T-cell (primary cell): Measurements from ENCODE around the gene CADM1. TPM values are rescaled to one million over a fixed set of nuclear protein-coding genes. Genes with fewer than 3 reads are reported as not detected.

ENCODE experiments used
- ATAC-seq, 4 experiments: fragments of 200-7000 bp in 3 of 4; fragments of 150-1000 bp in 1 of 4; cut with Tn5 transposase; replicated peaks in 1 of 4; 1 replicate in 3 of 4; 2 replicates in 1 of 4; pipeline ENCODE4 v1.10.0; 2021; ENCODE audit warnings: moderate library complexity in 3 of 4, mild to moderate bottlenecking in 2 of 4, moderate number of reproducible peaks in 1 of 4
- CTCF ChIA-PET, 2 donors: fragments of 300-600 bp; sonication (Branson Sonifier 250); formaldehyde crosslinking; loops; one replicate each; lab custom pipeline; 2022; ENCODE audit warnings: antibody characterized with exemption in 2 of 2; lab: Charles Lee
- POLR2A ChIA-PET, 2 donors: fragments of 300-600 bp; sonication (Branson Sonifier 250); formaldehyde crosslinking; loops; one replicate each; lab custom pipeline; 2022; ENCODE audit warnings: antibody characterized with exemption in 2 of 2; lab: Charles Lee
- DNase-seq, 35 experiments: peaks; one replicate each; pipeline versions ENCODE4 v3.0.0 to v3.0.0-alpha.2; 2013 to 2023
- H3K27ac ChIP-seq: one replicate; pipeline ENCODE4 v1.5.1; 2013; ENCODE audit warnings: low read length
- H3K27me3 ChIP-seq, 2 experiments: replicated peaks in 1 of 2; 1 replicate in 1 of 2; 2 replicates in 1 of 2; pipeline versions ENCODE4 v1.6.1 to v1.7.0; 2013; ENCODE audit warnings: low read length in 1 of 2, mixed read lengths in 1 of 2; ENCODE audit not compliant: control insufficient read depth in 2 of 2, insufficient read depth in 2 of 2; ENCODE audit errors: extremely low read depth in 1 of 2
- H3K36me3 ChIP-seq, 2 donors: 1 replicate in 1 of 2; 2 replicates in 1 of 2; pipeline versions ENCODE4 v1.6.1 to v1.7.0; 2013; ENCODE audit warnings: low read length in 1 of 2; ENCODE audit not compliant: control insufficient read depth in 2 of 2, insufficient read depth in 1 of 2; ENCODE audit errors: extremely low read depth in 1 of 2
- H3K4me1 ChIP-seq, 2 experiments: 1 replicate in 1 of 2; 2 replicates in 1 of 2; pipeline versions ENCODE4 v1.6.1 to v1.7.0; 2013; ENCODE audit warnings: low read length in 2 of 2, mixed read lengths in 1 of 2; ENCODE audit not compliant: insufficient read depth in 2 of 2, control insufficient read depth in 1 of 2; ENCODE audit errors: extremely low read depth in 1 of 2
- H3K4me3 ChIP-seq, 2 donors: 1 replicate in 1 of 2; 2 replicates in 1 of 2; pipeline versions ENCODE4 v1.5.1 to v1.7.0; 2013; ENCODE audit warnings: mild to moderate bottlenecking in 2 of 2, low read length in 1 of 2, moderate library complexity in 1 of 2; ENCODE audit not compliant: control insufficient read depth in 1 of 2; ENCODE audit errors: extremely low read depth in 1 of 2
- H3K9me3 ChIP-seq: 2 replicates; pipeline ENCODE4 v1.7.0; 2013
- H3K27ac Mint-ChIP-seq, 2 donors: one replicate each; pipeline ENCODE4 v1.8.0; 2020 to 2021; ENCODE audit warnings: mild to moderate bottlenecking in 2 of 2, mixed read lengths in 2 of 2
- H3K27me3 Mint-ChIP-seq, 2 donors: one replicate each; pipeline ENCODE4 v1.8.0; 2021 to 2022; ENCODE audit warnings: mixed read lengths in 2 of 2
- H3K36me3 Mint-ChIP-seq: one replicate; pipeline ENCODE4 v1.8.0; 2021; ENCODE audit warnings: mixed read lengths
- H3K4me1 Mint-ChIP-seq, 3 donors: one replicate each; pipeline ENCODE4 v1.8.0; 2020 to 2022; ENCODE audit warnings: mixed read lengths in 3 of 3, mild to moderate bottlenecking in 1 of 3
- H3K4me3 Mint-ChIP-seq, 3 donors: one replicate each; pipeline ENCODE4 v1.8.0; 2020 to 2022; ENCODE audit warnings: mild to moderate bottlenecking in 3 of 3, mixed read lengths in 3 of 3, moderate library complexity in 3 of 3
- H3K9me3 Mint-ChIP-seq, 3 donors: one replicate each; pipeline ENCODE4 v1.8.0; 2020 to 2022; ENCODE audit warnings: mixed read lengths in 3 of 3
- WGBS: methylation state at CpG from one replicate; pipeline ENCODE4 v1.1.5; 2013; ENCODE audit warnings: missing lambda C conversion rate; ENCODE audit not compliant: insufficient coverage; 5-methylcytosine and 5-hydroxymethylcytosine counted together
- total RNA-seq, 35 experiments: library from RNA in 6 of 35; stranded (reverse) in 6 of 35; fragments of 120-200 nt in 1 of 35; gene quantifications; one replicate each; pipeline versions ENCODE4 v1.2.1 to v1.2.4 and lab custom pipeline; 2013 to 2026

The CADM1 gene
- total RNA-seq, 5 donors from 2014 or later (not counting 1 experiment from before 2014, with no cell fraction given), result 2.1 to 6.7 (median 3.1) TPM

GRCh38 chr11:115493488-115493887 is 10.7 kb downstream of the CADM1 start:
- Histone ChIP-seq H3K9me3 (no peaks in the 10 kb centered on the region), H3K4me1 (no peaks in the 10 kb centered on the region), H3K27me3 (peaks cover 3 to 4% of the 10 kb centered on the region in 2 experiments), H3K4me3 (no peak overlapping the region), H3K27ac (no peak overlapping the region), H3K36me3 (no peaks in the 10 kb centered on the region)
- DNase-seq (no peak), ATAC-seq (no peak)
- peaks cover 0 to 4% (median 0%) of the 10 kb centered on the region in 3 donors for H3K4me1 Mint-ChIP-seq
- no peak overlapping the region for H3K27ac Mint-ChIP-seq
- POLR2A ChIA-PET, result no interaction called here
- no CpG with 5 or more reads among the region's 1 CpG for WGBS
- H3K27me3 Mint-ChIP-seq, result peaks cover 15 to 21% of the 10 kb centered on the region in 2 donors
- peaks cover 0 to 9% (median 0%) of the 10 kb centered on the region in 3 donors for H3K9me3 Mint-ChIP-seq
- H3K36me3 Mint-ChIP-seq, result no peaks in the 10 kb centered on the region
- CTCF ChIA-PET, result interaction anchor here in 1 of 2 donors (0.7 kb wide), 1 partner anchor 549 kb away, joined by 4 read pairs; no protein-coding TSS in a partner anchor
- H3K4me3 Mint-ChIP-seq, result no peak overlapping the region

GRCh38 chr11:115489466-115489865 is 14.7 kb downstream of the CADM1 start:
- H3K4me3 Mint-ChIP-seq, result no peak overlapping the region
- peaks cover 5 to 15% of the 10 kb centered on the region in 2 donors for H3K27me3 Mint-ChIP-seq
- H3K36me3 Mint-ChIP-seq, result no peaks in the 10 kb centered on the region
- ATAC-seq (no peak), DNase-seq (no peak)
- ChIA-PET CTCF (no interaction called here), POLR2A (no interaction called here)
- H3K4me1 Mint-ChIP-seq, result no peaks in the 10 kb centered on the region
- Histone ChIP-seq H3K27me3 (no peaks in the 10 kb centered on the region), H3K9me3 (no peaks in the 10 kb centered on the region), H3K36me3 (no peaks in the 10 kb centered on the region), H3K4me3 (no peak overlapping the region), H3K27ac (no peak overlapping the region), H3K4me1 (no peaks in the 10 kb centered on the region)
- no peak overlapping the region for H3K27ac Mint-ChIP-seq
- H3K9me3 Mint-ChIP-seq, result peaks cover 0 to 17% (median 5%) of the 10 kb centered on the region in 3 donors
- 96% methylated on average over 4 of the region's 4 CpGs for WGBS

GRCh38 chr11:115488945-115489344 is 15.3 kb downstream of the CADM1 start:
- Histone ChIP-seq H3K27me3 (no peaks in the 10 kb centered on the region), H3K4me1 (no peaks in the 10 kb centered on the region), H3K27ac (no peak overlapping the region), H3K36me3 (no peaks in the 10 kb centered on the region), H3K4me3 (no peak overlapping the region), H3K9me3 (no peaks in the 10 kb centered on the region)
- WGBS, result no CpG with 5 or more reads among the region's 3 CpGs
- H3K4me1 Mint-ChIP-seq, result no peaks in the 10 kb centered on the region
- no peak overlapping the region for H3K4me3 Mint-ChIP-seq
- POLR2A ChIA-PET, result no interaction called here
- ATAC-seq (no peak), DNase-seq (no peak)
- H3K36me3 Mint-ChIP-seq, result no peaks in the 10 kb centered on the region
- no peak overlapping the region for H3K27ac Mint-ChIP-seq
- peaks cover 0 to 17% (median 5%) of the 10 kb centered on the region in 3 donors for H3K9me3 Mint-ChIP-seq
- CTCF ChIA-PET, result interaction anchor here in 1 of 2 donors (0.5 kb wide), 1 partner anchor 96 kb away, joined by 3 read pairs; no protein-coding TSS in a partner anchor
- H3K27me3 Mint-ChIP-seq, result peaks cover 5 to 15% of the 10 kb centered on the region in 2 donors

GRCh38 chr11:115481528-115481927 is 22.7 kb downstream of the CADM1 start:
- H3K27me3 ChIP-seq, result no peaks in the 10 kb centered on the region
- H3K4me1 ChIP-seq, result no peaks in the 10 kb centered on the region
- ChIA-PET POLR2A (no interaction called here), CTCF (interaction anchor here in 1 of 2 donors (0.6 kb wide), 1 partner anchor 479 kb away, joined by 3 read pairs; no protein-coding TSS in a partner anchor)
- H3K9me3 ChIP-seq, result no peaks in the 10 kb centered on the region
- H3K4me3 Mint-ChIP-seq, result no peak overlapping the region
- no peak for DNase-seq
- no peak for ATAC-seq
- peaks cover 0 to 13% (median 5%) of the 10 kb centered on the region in 3 donors for H3K9me3 Mint-ChIP-seq
- no peak overlapping the region for H3K27ac ChIP-seq
- no peaks in the 10 kb centered on the region for H3K4me1 Mint-ChIP-seq
- no peak overlapping the region for H3K4me3 ChIP-seq
- no peaks in the 10 kb centered on the region for H3K36me3 Mint-ChIP-seq
- H3K27ac Mint-ChIP-seq, result no peak overlapping the region
- WGBS, result 58% methylated on average over 2 of the region's 2 CpGs
- no peaks in the 10 kb centered on the region for H3K36me3 ChIP-seq
- peaks cover 0 to under 1% of the 10 kb centered on the region in 2 donors for H3K27me3 Mint-ChIP-seq

GRCh38 chr11:115480611-115481010 is 23.6 kb downstream of the CADM1 start:
- Histone ChIP-seq H3K9me3 (no peaks in the 10 kb centered on the region), H3K27me3 (no peaks in the 10 kb centered on the region), H3K36me3 (no peaks in the 10 kb centered on the region), H3K4me3 (no peak overlapping the region), H3K27ac (no peak overlapping the region), H3K4me1 (no peaks in the 10 kb centered on the region)
- Mint-ChIP-seq H3K9me3 (peaks cover 0 to 12% (median under 1%) of the 10 kb centered on the region in 3 donors), H3K36me3 (no peaks in the 10 kb centered on the region), H3K27me3 (no peaks in the 10 kb centered on the region), H3K27ac (no peak overlapping the region), H3K4me3 (no peak overlapping the region), H3K4me1 (no peaks in the 10 kb centered on the region)
- ATAC-seq (no peak), DNase-seq (no peak)
- ChIA-PET POLR2A (no interaction called here), CTCF (no interaction called here)
- 40% methylated on average over 1 of the region's 1 CpG for WGBS

- Histone ChIP-seq H3K4me3 (no peak overlapping the region), H3K27ac (no peak overlapping the region), H3K27me3 (no peaks in the 10 kb centered on the region), H3K4me1 (no peaks in the 10 kb centered on the region), H3K36me3 (no peaks in the 10 kb centered on the region), H3K9me3 (no peaks in the 10 kb centered on the region)
- Mint-ChIP-seq H3K4me3 (no peak overlapping the region), H3K9me3 (peaks cover 0 to 9% (median 0%) of the 10 kb centered on the region in 3 donors), H3K27ac (no peak overlapping the region), H3K4me1 (no peaks in the 10 kb centered on the region), H3K27me3 (no peaks in the 10 kb centered on the region), H3K36me3 (no peaks in the 10 kb centered on the region)
- ATAC-seq, result no peak
- no peak for DNase-seq
- POLR2A ChIA-PET, result no interaction called here
- WGBS, result 11% methylated on average over 1 of the region's 1 CpG
- CTCF ChIA-PET, result no interaction called here
Observed at GRCh38 chr11:115477410-115477809, 26.8 kb downstream of the CADM1 start.
